Measurements from ENCODE around the gene MRPS34.

The MRPS34 gene

GRCh38 chr16:1779741-1780676, 7.1 kb upstream of the MRPS34 start:
- no peaks in the 10 kb centered on the region for H3K36me3 Mint-ChIP-seq
- no peaks in the 10 kb centered on the region for H3K9me3 Mint-ChIP-seq (ENCODE audit: low read depth)
- H3K4me3 Mint-ChIP-seq: peak overlapping the region; percentile 66
- H3K27me3 Mint-ChIP-seq: no peaks in the 10 kb centered on the region
- H3K4me1 Mint-ChIP-seq (ENCODE audit: low read depth): peaks cover 18% of the 10 kb centered on the region
- H3K27ac Mint-ChIP-seq: no peak overlapping the region

GRCh38 chr16:1779234-1779701, 6.3 kb upstream of the MRPS34 start:
- H3K36me3 Mint-ChIP-seq: no peaks in the 10 kb centered on the region
- H3K9me3 Mint-ChIP-seq (ENCODE audit: low read depth): no peaks in the 10 kb centered on the region
- no peak overlapping the region for H3K27ac Mint-ChIP-seq
- no peak overlapping the region for H3K4me3 Mint-ChIP-seq
- H3K27me3 Mint-ChIP-seq: no peaks in the 10 kb centered on the region
- H3K4me1 Mint-ChIP-seq (ENCODE audit: low read depth): peaks cover 16% of the 10 kb centered on the region

- Mint-ChIP-seq H3K4me1 (ENCODE audit: low read depth) (peaks cover 11% of the 10 kb centered on the region), H3K4me3 (no peak overlapping the region), H3K36me3 (no peaks in the 10 kb centered on the region), H3K27me3 (no peaks in the 10 kb centered on the region), H3K9me3 (ENCODE audit: low read depth) (no peaks in the 10 kb centered on the region), H3K27ac (no peak overlapping the region)
Observed at GRCh38 chr16:1778200-1779179, 5.6 kb upstream of the MRPS34 start.

GRCh38 chr16:1777375-1778199, 4.7 kb upstream of the MRPS34 start:
- Mint-ChIP-seq H3K27ac (no peak overlapping the region), H3K36me3 (no peaks in the 10 kb centered on the region), H3K9me3 (ENCODE audit: low read depth) (no peaks in the 10 kb centered on the region), H3K27me3 (no peaks in the 10 kb centered on the region), H3K4me1 (ENCODE audit: low read depth) (peaks cover 8% of the 10 kb centered on the region), H3K4me3 (no peak overlapping the region)

- H3K9me3 Mint-ChIP-seq (ENCODE audit: low read depth): no peaks in the 10 kb centered on the region
- no peaks in the 10 kb centered on the region for H3K27me3 Mint-ChIP-seq
Observed at GRCh38 chr16:1776991-1777374, 4.0 kb upstream of the MRPS34 start.

GRCh38 chr16:1776672-1776955, 3.7 kb upstream of the MRPS34 start:
- Mint-ChIP-seq H3K4me1 (ENCODE audit: low read depth) (peaks cover 8% of the 10 kb centered on the region), H3K27ac (no peak overlapping the region), H3K27me3 (no peaks in the 10 kb centered on the region), H3K36me3 (peaks cover 3% of the 10 kb centered on the region), H3K9me3 (ENCODE audit: low read depth) (no peaks in the 10 kb centered on the region), H3K4me3 (no peak overlapping the region)

More at GRCh38 chr16:1776991-1777374, 4.0 kb upstream of the MRPS34 start:
- Mint-ChIP-seq H3K27ac (no peak overlapping the region), H3K4me3 (no peak overlapping the region), H3K4me1 (ENCODE audit: low read depth) (peaks cover 10% of the 10 kb centered on the region), H3K36me3 (peaks cover 3% of the 10 kb centered on the region)

GRCh38 chr16:1775846-1776671, 3.1 kb upstream of the MRPS34 start:
- H3K4me1 Mint-ChIP-seq (ENCODE audit: low read depth): peaks cover 2% of the 10 kb centered on the region
- no peaks in the 10 kb centered on the region for H3K9me3 Mint-ChIP-seq (ENCODE audit: low read depth)
- H3K27ac Mint-ChIP-seq: no peak overlapping the region
- H3K4me3 Mint-ChIP-seq: no peak overlapping the region
- no peaks in the 10 kb centered on the region for H3K27me3 Mint-ChIP-seq
- H3K36me3 Mint-ChIP-seq: peaks cover 3% of the 10 kb centered on the region

GRCh38 chr16:1775006-1775845, 2.3 kb upstream of the MRPS34 start:
- no peaks in the 10 kb centered on the region for H3K27me3 Mint-ChIP-seq
- no peak overlapping the region for H3K27ac Mint-ChIP-seq
- H3K9me3 Mint-ChIP-seq (ENCODE audit: low read depth): no peaks in the 10 kb centered on the region
- H3K36me3 Mint-ChIP-seq: peaks cover 3% of the 10 kb centered on the region
- peaks cover 3% of the 10 kb centered on the region for H3K4me1 Mint-ChIP-seq (ENCODE audit: low read depth)
- peak overlapping the region; percentile 61 for H3K4me3 Mint-ChIP-seq

- Mint-ChIP-seq H3K4me1 (ENCODE audit: low read depth) (peaks cover 6% of the 10 kb centered on the region), H3K27ac (no peak overlapping the region), H3K36me3 (peaks cover 3% of the 10 kb centered on the region), H3K27me3 (no peaks in the 10 kb centered on the region), H3K4me3 (peak overlapping the region; percentile 13), H3K9me3 (ENCODE audit: low read depth) (no peaks in the 10 kb centered on the region)
Observed at GRCh38 chr16:1774448-1774780, 1.5 kb upstream of the MRPS34 start.

- Mint-ChIP-seq H3K27me3 (no peaks in the 10 kb centered on the region), H3K4me3 (peak overlapping the region; percentile 99), H3K27ac (no peak overlapping the region), H3K4me1 (ENCODE audit: low read depth) (peaks cover 6% of the 10 kb centered on the region), H3K36me3 (peaks cover 3% of the 10 kb centered on the region), H3K9me3 (ENCODE audit: low read depth) (no peaks in the 10 kb centered on the region)
Observed at GRCh38 chr16:1773703-1774447, 941 bp upstream of the MRPS34 start.

- Mint-ChIP-seq H3K36me3 (peaks cover 3% of the 10 kb centered on the region), H3K27me3 (no peaks in the 10 kb centered on the region), H3K27ac (peak within 1 kb of the TSS; percentile 99), H3K4me3 (peak within 1 kb of the TSS; percentile 99), H3K4me1 (ENCODE audit: low read depth) (peaks cover 6% of the 10 kb centered on the region), H3K9me3 (ENCODE audit: low read depth) (no peaks in the 10 kb centered on the region)
Observed at GRCh38 chr16:1772362-1772907, 499 bp downstream of the MRPS34 start, which contains the start of gene EME2. EME2 (plus strand) TSS chr16:1772810; CDS start chr16:1773228, 418 bp downstream.

- Mint-ChIP-seq H3K36me3 (peaks cover 3% of the 10 kb centered on the region), H3K27ac (peak overlapping the region; percentile 99), H3K9me3 (ENCODE audit: low read depth) (no peaks in the 10 kb centered on the region), H3K4me1 (ENCODE audit: low read depth) (peaks cover 6% of the 10 kb centered on the region), H3K27me3 (no peaks in the 10 kb centered on the region), H3K4me3 (peak overlapping the region; percentile 99)
Observed at GRCh38 chr16:1771864-1772361, 1.0 kb downstream of the MRPS34 start.
